HepG2 (cell line): ENCODE results near the gene TIMM10. TPM values are rescaled to one million over a fixed set of nuclear protein-coding genes. Genes with fewer than 3 reads are reported as not detected.

ENCODE experiments used
- ADNP ChIP-seq: sonication (generic); formaldehyde crosslinking; IDR thresholded peaks from 2 replicates; pipeline ENCODE4 v1.4.0; 2020; ENCODE audit warnings: missing genetic modification reagents
- AFF4 ChIP-seq: sonication (generic); formaldehyde crosslinking; IDR thresholded peaks from 2 replicates; pipeline ENCODE4 v1.4.0; 2020; ENCODE audit warnings: missing genetic modification reagents
- AKAP8 ChIP-seq: sonication (generic); formaldehyde crosslinking; IDR thresholded peaks from 2 replicates; pipeline ENCODE4 v1.5.1; 2020; ENCODE audit warnings: mild to moderate bottlenecking, missing genetic modification reagents
- E2F1 ChIP-seq: sonication (generic); formaldehyde crosslinking; IDR thresholded peaks from 2 replicates; pipeline ENCODE4 v1.5.0; 2020; ENCODE audit warnings: missing genetic modification reagents
- IKZF5 ChIP-seq: IDR thresholded peaks from 2 replicates; pipeline ENCODE4 v1.6.1; 2018; ENCODE audit warnings: missing genetic modification reagents, mild to moderate bottlenecking, missing compliant biosample characterization
- PITX1 ChIP-seq: sonication (generic); formaldehyde crosslinking; IDR thresholded peaks from 2 replicates; pipeline ENCODE4 v1.5.1; 2020; ENCODE audit warnings: mild to moderate bottlenecking, missing genetic modification reagents
- SNAPC4 ChIP-seq: sonication (generic); formaldehyde crosslinking; IDR thresholded peaks from 2 replicates; pipeline ENCODE4 v1.4.0; 2020; ENCODE audit warnings: mild to moderate bottlenecking, missing genetic modification reagents
- U2AF1 ChIP-seq: fragments of 200-400 bp; formaldehyde crosslinking; optimal IDR thresholded peaks from 2 replicates; pipeline ENCODE3; 2017; ENCODE audit warnings: mild to moderate bottlenecking, low read depth, low read length
- YEATS4 ChIP-seq: sonication (generic); formaldehyde crosslinking; IDR thresholded peaks from 2 replicates; pipeline ENCODE4 v1.4.0; 2020; ENCODE audit warnings: missing genetic modification reagents, borderline replicate concordance
- ZBTB26 ChIP-seq: IDR thresholded peaks from 2 replicates; pipeline ENCODE4 v1.6.1; 2016; ENCODE audit warnings: missing compliant biosample characterization, missing genetic modification reagents, borderline replicate concordance
- ZNF101 ChIP-seq: sonication (generic); formaldehyde crosslinking; IDR thresholded peaks from 2 replicates; pipeline ENCODE4 v1.4.0; 2020; ENCODE audit warnings: mild to moderate bottlenecking, low read depth, missing genetic modification reagents, borderline replicate concordance
- ZNF121 ChIP-seq: sonication (generic); formaldehyde crosslinking; IDR thresholded peaks from 2 replicates; pipeline ENCODE4 v1.5.0; 2020; ENCODE audit warnings: mild to moderate bottlenecking, missing genetic modification reagents
- ZNF382 ChIP-seq: sonication (generic); formaldehyde crosslinking; IDR thresholded peaks from 2 replicates; pipeline ENCODE4 v1.5.0; 2020; ENCODE audit warnings: missing genetic modification reagents, mild to moderate bottlenecking, borderline replicate concordance
- ZNF713 ChIP-seq: sonication (generic); formaldehyde crosslinking; IDR thresholded peaks from 2 replicates; pipeline ENCODE4 v1.4.0; 2020; ENCODE audit warnings: mild to moderate bottlenecking, missing genetic modification reagents
- ZNF775 ChIP-seq: sonication (generic); formaldehyde crosslinking; IDR thresholded peaks from 2 replicates; pipeline ENCODE4 v1.4.0; 2020; ENCODE audit warnings: missing genetic modification reagents, mild to moderate bottlenecking, moderate library complexity, borderline replicate concordance
- polyA plus RNA-seq, 8 experiments: library from polyadenylated mRNA; depleted of rRNA in 3 of 8; stranded (reverse) in 7 of 8; unstranded in 1 of 8; fragments of >200 nt; fragmentation: Illumina TruSeq in 4 of 8; extraction: Trizol in 4 of 8; gene quantifications; 2 replicates each; pipeline versions ENCODE4 v1.2.1 to v1.2.3, GENCODE V29; 2011 to 2016; ENCODE audit warnings: low read depth in 4 of 8, missing spikeins in 1 of 8, mixed read lengths in 1 of 8; ENCODE audit not compliant: insufficient read depth in 1 of 8
- total RNA-seq, 5 experiments: library from RNA; depleted of rRNA; stranded (reverse); fragments of >200 nt; fragmentation: Illumina TruSeq; extraction: Trizol; gene quantifications; 2 replicates each; pipeline ENCODE4 v1.2.3, GENCODE V29; 2016; ENCODE audit warnings: low read depth in 1 of 5

TIMM10 gene
- total and polyA plus RNA-seq, 2 of the 13 experiments (the other 11 are each of a cell fraction or from before 2014, with no cell fraction given): 67.8 to 82.2 TPM

GRCh38 chr11:57493507-57494503, 36.7 kb downstream of the TIMM10 start (continued):
- TF ChIP-seq ZBTB26 (CRISPR knock-in tag): peak; percentile 44; the same call in 1 of the 2 replicates
- TF ChIP-seq PITX1: peak; percentile 19; the same call in 1 of the 2 replicates
- TF ChIP-seq ZNF121 (CRISPR knock-in tag): peak; percentile 77
- no peak for TF ChIP-seq AFF4 (CRISPR knock-in tag)
- TF ChIP-seq ZNF775 (CRISPR knock-in tag): no peak
- TF ChIP-seq YEATS4 (CRISPR knock-in tag): peak; percentile 85
- no peak for TF ChIP-seq ZNF713 (CRISPR knock-in tag)
- no peak for TF ChIP-seq ZNF382 (CRISPR knock-in tag)
- TF ChIP-seq IKZF5 (CRISPR knock-in tag): 0 out of 2 replicates have a peak, but pooled peaks have one; percentile 56
- no peak for TF ChIP-seq E2F1 (CRISPR knock-in tag)
- no peak for TF ChIP-seq AKAP8
- no peak for TF ChIP-seq SNAPC4 (CRISPR knock-in tag)
- no peak for TF ChIP-seq ZNF101 (CRISPR knock-in tag)
- TF ChIP-seq ADNP (CRISPR knock-in tag): no peak
- no peak for TF ChIP-seq U2AF1
